GM12878 (cell line): ENCODE measurements around the gene SIRT5. TPM values are rescaled to one million over a fixed set of nuclear protein-coding genes. Genes with fewer than 3 reads are reported as not detected.
A peak's percentile ranks its signal among the peaks of the same experiment; 100 is the strongest.

ENCODE experiments used
- CBFB ChIP-seq: IDR thresholded peaks from 2 replicates; pipeline ENCODE4 v1.6.1; 2016; ENCODE audit warnings: antibody characterized with exemption, low read depth
- CHD4 ChIP-seq: fragments of 200-600 bp; sonication (generic); IDR thresholded peaks from 2 replicates; pipeline ENCODE4 v1.6.1; 2016; ENCODE audit warnings: mild to moderate bottlenecking
- FOS ChIP-seq: IDR thresholded peaks from 3 replicates; pipeline ENCODE4 v1.6.1; 2011; ENCODE audit warnings: borderline replicate concordance; ENCODE audit not compliant: insufficient read length; ENCODE audit errors: extremely low read depth
- FOXK2 ChIP-seq: fragments of 450-650 bp; IDR thresholded peaks from 2 replicates; pipeline ENCODE4 v1.6.1; 2017; ENCODE audit warnings: mild to moderate bottlenecking, moderate library complexity
- GABPA ChIP-seq: IDR thresholded peaks from 2 replicates; pipeline ENCODE4 v1.6.1; 2014; ENCODE audit warnings: antibody characterized with exemption, low read depth, mild to moderate bottlenecking, inconsistent platforms
- HDAC6 ChIP-seq: fragments of 200-600 bp; sonication (generic); IDR thresholded peaks from one replicate; pipeline ENCODE4 v1.8.0; 2017; ENCODE audit warnings: antibody characterized with exemption; ENCODE audit not compliant: unreplicated experiment
- IKZF2 ChIP-seq, 2 experiments: fragments of 450-650 bp; IDR thresholded peaks; 2 replicates each; pipeline ENCODE4 v1.6.1; 2017; ENCODE audit warnings: mild to moderate bottlenecking in 2 of 2, moderate library complexity in 2 of 2
- MTA2 ChIP-seq: fragments of 450-650 bp; IDR thresholded peaks from 2 replicates; pipeline ENCODE4 v1.6.1; 2016; ENCODE audit warnings: low read depth, mild to moderate bottlenecking, moderate library complexity
- NFIC ChIP-seq: IDR thresholded peaks from 2 replicates; pipeline ENCODE4 v1.6.1; 2012; ENCODE audit warnings: low read depth, mild to moderate bottlenecking, inconsistent platforms, low read length, moderate library complexity
- NR2F1 ChIP-seq: fragments of 450-650 bp; conservative IDR thresholded peaks from 2 replicates; pipeline ENCODE4 v1.6.1; 2017; ENCODE audit warnings: mild to moderate bottlenecking
- PAX8 ChIP-seq: fragments of 450-650 bp; IDR thresholded peaks from 2 replicates; pipeline ENCODE4 v1.6.1; 2017; ENCODE audit warnings: mild to moderate bottlenecking, moderate library complexity
- RELA ChIP-seq: fragments of 450-650 bp; IDR thresholded peaks from 2 replicates; pipeline ENCODE4 v1.8.0; 2014; ENCODE audit warnings: borderline replicate concordance; ENCODE audit not compliant: partially characterized antibody
- RUNX3 ChIP-seq: IDR thresholded peaks from 2 replicates; pipeline ENCODE4 v1.6.1; 2012; ENCODE audit warnings: low read length, inconsistent platforms
- SIX5 ChIP-seq: IDR thresholded peaks from 2 replicates; pipeline ENCODE4 v1.6.1; 2011; ENCODE audit warnings: mild to moderate bottlenecking, low read depth, low read length, moderate library complexity; ENCODE audit not compliant: severe bottlenecking
- SPI1 ChIP-seq: IDR thresholded peaks from 2 replicates; pipeline ENCODE4 v1.6.1; 2011; ENCODE audit warnings: low read depth, mild to moderate bottlenecking, low read length, moderate library complexity, borderline replicate concordance; ENCODE audit not compliant: insufficient read depth
- WRNIP1 ChIP-seq: IDR thresholded peaks from 2 replicates; pipeline ENCODE4 v1.6.1; 2011; ENCODE audit warnings: low read depth, low read length, improper control_type of control experiment, borderline replicate concordance
- ZNF207 ChIP-seq: fragments of 450-650 bp; IDR thresholded peaks from 2 replicates; pipeline ENCODE4 v1.6.1; 2014; ENCODE audit warnings: antibody characterized with exemption, mild to moderate bottlenecking, borderline replicate concordance
- polyA plus RNA-seq, 11 experiments: library from polyadenylated mRNA; depleted of rRNA in 4 of 11; unstranded in 6 of 11; stranded (reverse) in 5 of 11; fragments of >200 nt; fragmentation: Nextera tagmentation in 4 of 11; fragmentation: Illumina TruSeq in 1 of 11; extraction: Ambion mirVana in 4 of 11; extraction: Trizol in 1 of 11; gene quantifications; 1 replicate in 1 of 11; 2 replicates in 10 of 11; pipeline versions ENCODE4 v1.2.1 to v1.2.3, GENCODE V29; 2011 to 2016; ENCODE audit warnings: inconsistent platforms in 2 of 11, missing spikeins in 2 of 11, low read depth in 1 of 11
- total RNA-seq, 4 experiments: library from RNA; depleted of rRNA in 3 of 4; stranded (reverse); fragments of >200 nt in 3 of 4; fragmentation: Illumina TruSeq in 1 of 4; extraction: Trizol in 1 of 4; gene quantifications; 2 replicates each; pipeline versions ENCODE4 v1.2.1 to v1.2.3, GENCODE V29; 2013 to 2021
- TF ChIP-seq, protein P1 (sequence below): fragments of 450-650 bp; IDR thresholded peaks from 2 replicates; pipeline ENCODE4 v1.6.1; 2017; ENCODE audit warnings: mild to moderate bottlenecking
- TF ChIP-seq, protein P2 (sequence below): fragments of 450-650 bp; IDR thresholded peaks from 2 replicates; pipeline ENCODE4 v1.6.1; 2016; ENCODE audit warnings: mild to moderate bottlenecking
- TF ChIP-seq, protein P3 (sequence below): fragments of 450-650 bp; IDR thresholded peaks from 2 replicates; pipeline ENCODE4 v1.6.1; 2018; ENCODE audit warnings: mild to moderate bottlenecking, low read depth, moderate library complexity; ENCODE audit not compliant: partially characterized antibody
- TF ChIP-seq, protein P4 (sequence below): fragments of 450-650 bp; IDR thresholded peaks from 2 replicates; pipeline ENCODE4 v1.6.1; 2017; ENCODE audit warnings: mild to moderate bottlenecking, moderate library complexity

Gene SIRT5
- total and polyA plus RNA-seq, 10 of the 15 experiments (the other 5 are each of a cell fraction or from before 2014, with no cell fraction given): 1.7 to 12.4 (median 10.0) TPM

DNA sequence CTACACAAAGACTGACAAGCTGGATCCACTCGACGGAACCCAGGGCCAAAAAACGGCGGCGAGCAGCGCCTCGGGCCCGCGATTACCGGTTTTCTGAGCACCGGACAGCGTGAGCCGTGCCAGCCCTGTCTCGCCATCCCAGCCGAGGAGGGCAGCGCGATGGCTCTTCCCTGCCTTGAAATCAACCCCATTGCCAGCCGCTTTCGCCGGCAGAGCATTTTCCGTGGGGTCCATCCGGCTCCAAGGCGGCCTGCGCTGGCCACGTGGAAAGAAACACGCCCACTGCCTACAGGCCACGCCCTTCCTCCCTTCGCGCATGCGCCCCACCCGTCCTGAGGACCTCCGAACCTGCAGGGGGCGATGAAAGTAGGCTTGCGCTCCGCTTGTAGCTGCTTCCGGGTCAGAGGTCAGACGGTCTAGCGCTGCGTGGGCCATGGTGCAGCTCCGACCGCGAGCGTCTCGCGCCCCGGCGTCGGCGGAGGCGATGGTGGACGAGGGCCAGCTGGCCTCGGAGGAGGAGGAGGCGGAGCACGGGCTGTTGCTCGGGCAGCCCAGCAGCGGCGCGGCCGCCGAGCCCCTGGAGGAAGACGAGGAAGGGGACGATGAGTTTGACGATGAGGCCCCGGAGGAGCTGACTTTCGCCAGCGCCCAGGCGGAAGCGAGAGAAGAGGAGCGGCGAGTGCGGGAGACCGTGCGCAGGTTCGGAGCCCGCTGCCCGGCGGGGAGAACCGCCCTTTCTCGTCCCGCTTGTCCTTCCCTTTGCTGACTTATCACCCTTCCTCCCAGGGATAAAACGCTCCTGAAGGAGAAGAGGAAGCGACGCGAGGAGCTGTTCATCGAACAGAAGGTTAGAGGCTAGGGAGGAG is 40.8 kb downstream of the SIRT5 start, which contains the start of gene NOL7 (continued):
- TF ChIP-seq GABPA (peak; percentile 95), HDAC6 (no peak), NFIC (no peak), ZNF207 (no peak; the same call in none of the 2 replicates), NR2F1 (peak; percentile 99), SIX5 (peak; percentile 59), SPI1 (no peak), CHD4 (no peak), CBFB (no peak), PAX8 (no peak), MTA2 (peak; percentile 87), FOS (no peak), RUNX3 (peak; percentile 74), FOXK2 (peak; percentile 82), IKZF2 (IDR thresholded peaks at IDR 0.05) (no peak; a peak in 1 of 4 replicates), WRNIP1 (no peak), RELA (peak; percentile 63)
- TF ChIP-seq, protein P1, sequence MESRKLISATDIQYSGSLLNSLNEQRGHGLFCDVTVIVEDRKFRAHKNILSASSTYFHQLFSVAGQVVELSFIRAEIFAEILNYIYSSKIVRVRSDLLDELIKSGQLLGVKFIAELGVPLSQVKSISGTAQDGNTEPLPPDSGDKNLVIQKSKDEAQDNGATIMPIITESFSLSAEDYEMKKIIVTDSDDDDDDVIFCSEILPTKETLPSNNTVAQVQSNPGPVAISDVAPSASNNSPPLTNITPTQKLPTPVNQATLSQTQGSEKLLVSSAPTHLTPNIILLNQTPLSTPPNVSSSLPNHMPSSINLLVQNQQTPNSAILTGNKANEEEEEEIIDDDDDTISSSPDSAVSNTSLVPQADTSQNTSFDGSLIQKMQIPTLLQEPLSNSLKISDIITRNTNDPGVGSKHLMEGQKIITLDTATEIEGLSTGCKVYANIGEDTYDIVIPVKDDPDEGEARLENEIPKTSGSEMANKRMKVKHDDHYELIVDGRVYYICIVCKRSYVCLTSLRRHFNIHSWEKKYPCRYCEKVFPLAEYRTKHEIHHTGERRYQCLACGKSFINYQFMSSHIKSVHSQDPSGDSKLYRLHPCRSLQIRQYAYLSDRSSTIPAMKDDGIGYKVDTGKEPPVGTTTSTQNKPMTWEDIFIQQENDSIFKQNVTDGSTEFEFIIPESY: no peak
- TF ChIP-seq, protein P2, sequence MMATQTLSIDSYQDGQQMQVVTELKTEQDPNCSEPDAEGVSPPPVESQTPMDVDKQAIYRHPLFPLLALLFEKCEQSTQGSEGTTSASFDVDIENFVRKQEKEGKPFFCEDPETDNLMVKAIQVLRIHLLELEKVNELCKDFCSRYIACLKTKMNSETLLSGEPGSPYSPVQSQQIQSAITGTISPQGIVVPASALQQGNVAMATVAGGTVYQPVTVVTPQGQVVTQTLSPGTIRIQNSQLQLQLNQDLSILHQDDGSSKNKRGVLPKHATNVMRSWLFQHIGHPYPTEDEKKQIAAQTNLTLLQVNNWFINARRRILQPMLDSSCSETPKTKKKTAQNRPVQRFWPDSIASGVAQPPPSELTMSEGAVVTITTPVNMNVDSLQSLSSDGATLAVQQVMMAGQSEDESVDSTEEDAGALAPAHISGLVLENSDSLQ: no peak
- TF ChIP-seq, protein P3, sequence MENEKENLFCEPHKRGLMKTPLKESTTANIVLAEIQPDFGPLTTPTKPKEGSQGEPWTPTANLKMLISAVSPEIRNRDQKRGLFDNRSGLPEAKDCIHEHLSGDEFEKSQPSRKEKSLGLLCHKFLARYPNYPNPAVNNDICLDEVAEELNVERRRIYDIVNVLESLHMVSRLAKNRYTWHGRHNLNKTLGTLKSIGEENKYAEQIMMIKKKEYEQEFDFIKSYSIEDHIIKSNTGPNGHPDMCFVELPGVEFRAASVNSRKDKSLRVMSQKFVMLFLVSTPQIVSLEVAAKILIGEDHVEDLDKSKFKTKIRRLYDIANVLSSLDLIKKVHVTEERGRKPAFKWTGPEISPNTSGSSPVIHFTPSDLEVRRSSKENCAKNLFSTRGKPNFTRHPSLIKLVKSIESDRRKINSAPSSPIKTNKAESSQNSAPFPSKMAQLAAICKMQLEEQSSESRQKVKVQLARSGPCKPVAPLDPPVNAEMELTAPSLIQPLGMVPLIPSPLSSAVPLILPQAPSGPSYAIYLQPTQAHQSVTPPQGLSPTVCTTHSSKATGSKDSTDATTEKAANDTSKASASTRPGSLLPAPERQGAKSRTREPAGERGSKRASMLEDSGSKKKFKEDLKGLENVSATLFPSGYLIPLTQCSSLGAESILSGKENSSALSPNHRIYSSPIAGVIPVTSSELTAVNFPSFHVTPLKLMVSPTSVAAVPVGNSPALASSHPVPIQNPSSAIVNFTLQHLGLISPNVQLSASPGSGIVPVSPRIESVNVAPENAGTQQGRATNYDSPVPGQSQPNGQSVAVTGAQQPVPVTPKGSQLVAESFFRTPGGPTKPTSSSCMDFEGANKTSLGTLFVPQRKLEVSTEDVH: no peak
- TF ChIP-seq, protein P4, sequence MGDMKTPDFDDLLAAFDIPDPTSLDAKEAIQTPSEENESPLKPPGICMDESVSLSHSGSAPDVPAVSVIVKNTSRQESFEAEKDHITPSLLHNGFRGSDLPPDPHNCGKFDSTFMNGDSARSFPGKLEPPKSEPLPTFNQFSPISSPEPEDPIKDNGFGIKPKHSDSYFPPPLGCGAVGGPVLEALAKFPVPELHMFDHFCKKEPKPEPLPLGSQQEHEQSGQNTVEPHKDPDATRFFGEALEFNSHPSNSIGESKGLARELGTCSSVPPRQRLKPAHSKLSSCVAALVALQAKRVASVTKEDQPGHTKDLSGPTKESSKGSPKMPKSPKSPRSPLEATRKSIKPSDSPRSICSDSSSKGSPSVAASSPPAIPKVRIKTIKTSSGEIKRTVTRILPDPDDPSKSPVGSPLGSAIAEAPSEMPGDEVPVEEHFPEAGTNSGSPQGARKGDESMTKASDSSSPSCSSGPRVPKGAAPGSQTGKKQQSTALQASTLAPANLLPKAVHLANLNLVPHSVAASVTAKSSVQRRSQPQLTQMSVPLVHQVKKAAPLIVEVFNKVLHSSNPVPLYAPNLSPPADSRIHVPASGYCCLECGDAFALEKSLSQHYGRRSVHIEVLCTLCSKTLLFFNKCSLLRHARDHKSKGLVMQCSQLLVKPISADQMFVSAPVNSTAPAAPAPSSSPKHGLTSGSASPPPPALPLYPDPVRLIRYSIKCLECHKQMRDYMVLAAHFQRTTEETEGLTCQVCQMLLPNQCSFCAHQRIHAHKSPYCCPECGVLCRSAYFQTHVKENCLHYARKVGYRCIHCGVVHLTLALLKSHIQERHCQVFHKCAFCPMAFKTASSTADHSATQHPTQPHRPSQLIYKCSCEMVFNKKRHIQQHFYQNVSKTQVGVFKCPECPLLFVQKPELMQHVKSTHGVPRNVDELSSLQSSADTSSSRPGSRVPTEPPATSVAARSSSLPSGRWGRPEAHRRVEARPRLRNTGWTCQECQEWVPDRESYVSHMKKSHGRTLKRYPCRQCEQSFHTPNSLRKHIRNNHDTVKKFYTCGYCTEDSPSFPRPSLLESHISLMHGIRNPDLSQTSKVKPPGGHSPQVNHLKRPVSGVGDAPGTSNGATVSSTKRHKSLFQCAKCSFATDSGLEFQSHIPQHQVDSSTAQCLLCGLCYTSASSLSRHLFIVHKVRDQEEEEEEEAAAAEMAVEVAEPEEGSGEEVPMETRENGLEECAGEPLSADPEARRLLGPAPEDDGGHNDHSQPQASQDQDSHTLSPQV: peak; percentile 84; the same call in 1 of the 2 replicates
